Ammon's horn (tissue), 1 donor: ENCODE results near the gene MAGEB18.

Experiments
- DNase-seq: peaks from one replicate; pipeline ENCODE4 v3.0.0-alpha.2; 2016; ENCODE audit warnings: low spot score

The MAGEB18 gene

GRCh38 chrX:26138274-26138673, at the start of gene MAGEB18:
MAGEB18 (plus strand) TSS chrX:26138343; CDS start chrX:26138986, 643 bp downstream.
- no peak for DNase-seq

- DNase-seq: no peak
These were observed 37.7 kb upstream of the MAGEB18 start for GRCh38 chrX:26100421-26100920.

- no peak for DNase-seq
These were observed 29.0 kb upstream of the MAGEB18 start for GRCh38 chrX:26109142-26109541.

DNA sequence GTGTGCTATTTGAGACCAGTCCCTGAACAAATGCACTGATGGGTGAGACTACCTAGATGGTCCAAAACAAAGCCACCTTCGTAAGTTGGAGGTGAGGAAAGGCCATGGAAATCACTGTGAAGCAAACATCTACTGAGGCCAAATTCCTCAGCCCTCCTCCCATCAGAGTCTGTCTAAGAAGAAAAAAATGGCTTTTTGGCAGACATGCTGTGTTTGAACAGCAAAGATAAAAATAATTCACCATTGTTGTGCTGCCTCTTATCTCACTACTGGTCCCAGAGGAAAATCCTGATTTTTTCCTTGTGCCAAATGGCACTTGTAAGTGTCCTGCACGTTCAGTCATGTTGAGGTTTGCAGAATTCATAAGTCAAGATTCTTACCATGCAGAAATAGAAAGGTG, 7.9 kb downstream of the MAGEB18 start:
- no peak for DNase-seq

GRCh38 chrX:26160301-26160700, 22.2 kb downstream of the MAGEB18 start, which contains the start of gene MAGEB6B:
MAGEB6B (plus strand) TSS chrX:26160601; CDS start chrX:26160601, 0 bp downstream.
- no peak for DNase-seq
